COLO829 (cell line): ENCODE data around the gene FRG1.
"Not testable (repeated sequence)": the region's sequence is repeated elsewhere in the genome, so short reads cannot be mapped to it uniquely, and the experiment has no call there.

ENCODE experiments used
- DNase-seq: peaks from one replicate; pipeline ENCODE4 v3.0.0; 2012; ENCODE audit warnings: low spot score

FRG1 gene

DNA sequence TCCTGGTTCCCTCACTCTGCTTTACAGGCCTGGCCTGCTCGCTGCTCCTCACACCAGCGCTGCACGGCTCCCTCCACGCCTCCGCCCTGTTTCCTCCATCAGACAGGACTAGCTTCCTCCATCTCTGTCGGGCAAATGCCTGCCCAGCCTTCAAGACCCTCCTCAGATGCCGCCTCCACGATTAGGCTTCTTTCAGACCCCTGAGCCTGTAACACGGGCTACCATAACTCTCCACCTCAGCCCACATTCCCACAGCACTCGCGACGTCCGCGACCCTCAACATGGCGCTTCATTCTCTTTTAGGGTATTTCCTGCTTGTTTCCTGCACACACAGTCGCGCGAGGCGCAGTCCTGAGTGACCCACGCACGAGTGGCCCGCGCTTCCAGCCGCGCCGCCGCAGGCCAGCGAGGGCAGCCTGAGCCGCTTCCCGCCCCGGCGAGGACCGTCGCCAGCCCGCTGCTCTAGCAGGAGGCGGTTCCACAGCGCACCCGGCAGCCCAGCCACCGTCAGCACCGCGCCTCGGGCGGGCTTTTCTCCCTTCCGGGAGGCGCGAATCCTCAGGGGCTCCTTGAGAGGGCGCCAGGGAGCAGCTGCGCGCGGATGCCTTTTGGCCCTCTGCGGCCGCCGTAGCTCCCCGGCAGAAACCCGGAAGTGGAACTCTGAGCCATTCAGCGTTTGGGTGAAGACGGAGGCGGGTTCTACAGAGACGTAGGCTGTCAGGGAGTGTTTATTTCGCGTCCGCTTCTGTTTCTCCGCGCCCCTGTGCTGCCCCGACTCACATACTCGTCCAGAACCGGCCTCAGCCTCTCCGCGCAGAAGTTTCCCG is at the start of gene FRG1:
Gene FRG1 (plus strand): TSS at position 695 of the 827 bp plus-strand sequence. CDS start 138 bp downstream, outside the sequence.
- DNase-seq, result peak; percentile 72

DNA sequence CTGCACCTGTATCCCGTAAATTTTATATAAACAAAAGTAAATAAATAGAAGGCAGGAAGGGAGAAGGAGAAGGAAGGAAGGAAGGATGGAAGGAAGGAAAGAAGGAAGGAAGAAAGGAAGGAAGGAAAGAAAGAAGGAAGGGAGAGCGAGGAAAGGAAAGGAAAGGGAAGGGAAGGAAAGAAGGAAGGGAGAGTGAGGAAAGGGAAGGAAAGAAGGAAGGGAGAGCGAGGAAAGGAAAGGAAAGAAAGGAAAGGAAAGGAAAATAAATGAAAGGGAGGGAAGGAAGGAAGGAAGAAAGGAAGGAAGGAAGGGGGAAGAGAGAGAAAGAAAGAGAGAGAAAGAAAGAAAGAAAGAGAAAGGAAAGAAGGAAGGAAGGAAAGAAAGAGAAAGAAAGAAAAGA is 43.0 kb upstream of the FRG1 start:
- no peak for DNase-seq

DNA sequence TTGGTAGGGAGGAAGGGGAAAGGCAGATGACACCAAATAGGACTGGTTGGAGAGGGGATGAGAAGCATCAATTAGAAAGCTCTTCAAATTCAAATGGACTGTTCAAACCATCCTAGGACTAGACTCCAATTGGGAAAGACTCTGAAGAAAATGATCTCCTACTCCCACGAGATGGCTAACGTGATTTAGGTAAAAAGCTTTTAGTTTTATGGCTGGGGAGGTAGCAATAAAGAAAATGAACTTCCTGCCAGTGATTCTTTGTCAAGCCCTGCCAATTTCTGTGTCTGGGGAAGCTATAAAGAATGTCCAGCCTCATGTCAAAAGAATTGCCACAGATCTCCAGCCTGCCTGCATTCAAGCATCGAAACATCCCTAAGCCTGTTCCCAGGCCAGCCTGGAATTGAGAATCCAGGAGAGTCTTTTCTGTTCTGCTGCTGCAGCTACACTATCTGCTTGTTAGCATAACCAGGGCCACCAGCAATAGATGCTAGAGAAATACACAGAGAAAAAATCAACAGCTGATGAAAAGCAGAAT is 41.1 kb upstream of the FRG1 start:
- DNase-seq, result not testable (repeated sequence)

DNA sequence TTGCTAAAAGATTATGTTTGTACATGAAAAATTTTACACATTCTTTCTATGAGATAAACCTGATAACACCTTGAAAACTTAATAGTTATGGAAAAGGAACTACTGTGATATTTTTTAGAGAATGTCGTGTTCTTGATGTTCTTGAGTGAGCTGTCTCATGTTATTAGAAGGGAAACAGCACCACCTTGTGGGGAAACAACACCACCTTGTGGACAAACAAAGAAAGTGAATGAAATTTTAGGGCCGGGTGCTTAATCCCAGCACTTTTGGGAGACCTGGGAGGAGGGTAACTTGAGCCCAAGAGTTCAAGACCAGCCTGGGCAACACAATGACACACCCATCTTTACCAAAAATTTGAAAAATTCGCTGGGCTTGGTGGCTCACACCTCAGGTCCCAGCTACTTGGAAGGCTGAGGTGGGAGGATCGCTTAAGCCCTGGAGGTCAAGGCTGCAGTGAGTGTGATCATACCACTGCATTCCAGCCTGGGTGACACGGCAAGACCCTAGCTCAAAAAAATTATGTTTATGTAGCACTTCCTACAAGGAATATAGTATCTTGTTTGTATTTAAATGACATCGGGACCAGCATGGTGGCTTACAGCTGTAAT is 36.1 kb upstream of the FRG1 start:
- DNase-seq, result peak; percentile 69

DNA sequence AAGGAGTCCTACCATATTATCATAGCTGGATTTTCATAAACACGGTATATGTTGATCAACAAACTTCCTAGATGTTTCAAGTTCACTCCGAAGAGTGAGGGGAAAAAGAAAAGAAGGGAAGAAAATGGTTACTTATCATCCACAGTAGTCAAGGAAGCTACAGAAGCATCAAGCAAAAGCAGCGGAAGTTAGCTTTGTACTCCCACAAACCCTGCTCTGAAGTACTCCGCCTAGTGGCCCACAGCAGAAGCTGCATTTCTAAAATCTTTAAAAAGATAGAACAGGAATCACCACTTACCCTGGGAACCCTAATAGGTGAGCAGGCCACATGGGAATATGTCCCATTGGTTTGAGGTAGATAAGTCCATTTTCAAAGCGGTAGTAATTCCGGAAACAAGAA is 28.5 kb upstream of the FRG1 start:
- no peak for DNase-seq

DNA sequence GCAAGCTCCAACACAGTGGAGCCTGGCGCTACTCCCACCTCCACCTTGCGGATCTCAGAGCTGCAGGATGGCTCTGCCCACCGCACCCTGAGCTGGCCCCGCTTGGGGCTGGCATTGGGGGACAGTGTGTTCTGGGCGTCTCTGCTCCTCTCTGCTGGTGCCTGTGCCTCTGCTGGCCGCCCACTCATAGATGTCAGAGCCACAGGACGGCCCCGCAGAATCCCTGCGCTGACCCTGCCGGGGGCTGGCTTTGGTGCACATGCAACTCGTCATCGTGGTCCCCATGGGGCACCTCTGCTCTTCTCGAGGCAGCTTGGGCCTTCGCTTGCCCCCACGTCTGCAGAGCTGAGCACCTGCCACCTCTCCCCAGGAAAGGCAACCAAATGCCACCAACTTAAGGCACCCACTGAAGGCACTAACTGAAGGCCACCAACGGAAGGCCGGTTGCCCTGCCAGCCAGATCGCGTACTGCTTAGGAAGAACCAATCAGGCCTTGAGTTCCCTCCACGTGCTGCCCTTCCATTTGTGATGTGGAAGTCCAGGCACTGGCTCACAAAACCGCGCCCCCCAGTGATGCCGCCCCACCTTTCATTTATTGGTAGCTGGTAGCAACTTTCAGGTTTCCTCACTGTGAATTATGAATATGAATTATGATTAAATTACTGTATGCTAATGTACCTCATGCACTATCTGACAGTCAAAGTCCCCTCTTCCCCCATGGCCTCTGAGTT is 23.3 kb upstream of the FRG1 start:
- DNase-seq, result no peak

DNA sequence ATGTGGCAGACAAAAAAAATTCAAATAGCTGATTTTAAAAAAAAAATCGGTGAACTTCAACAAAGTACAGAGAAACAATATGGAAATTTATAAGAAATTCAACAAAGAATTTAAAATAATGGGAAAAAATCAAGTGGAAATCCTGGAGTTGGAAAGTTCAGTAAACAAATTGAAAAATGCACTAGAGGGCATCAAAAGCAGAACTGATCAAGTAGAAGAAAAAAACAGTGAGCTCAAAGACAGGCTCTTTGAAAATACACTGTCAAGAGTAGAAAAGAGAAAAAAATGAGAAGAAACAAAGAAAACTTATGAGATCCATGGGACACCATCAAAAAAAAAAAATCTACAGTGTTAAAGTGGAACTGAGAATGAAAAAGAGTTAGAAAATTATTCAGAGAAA is 19.6 kb upstream of the FRG1 start:
- DNase-seq, result no peak

DNA sequence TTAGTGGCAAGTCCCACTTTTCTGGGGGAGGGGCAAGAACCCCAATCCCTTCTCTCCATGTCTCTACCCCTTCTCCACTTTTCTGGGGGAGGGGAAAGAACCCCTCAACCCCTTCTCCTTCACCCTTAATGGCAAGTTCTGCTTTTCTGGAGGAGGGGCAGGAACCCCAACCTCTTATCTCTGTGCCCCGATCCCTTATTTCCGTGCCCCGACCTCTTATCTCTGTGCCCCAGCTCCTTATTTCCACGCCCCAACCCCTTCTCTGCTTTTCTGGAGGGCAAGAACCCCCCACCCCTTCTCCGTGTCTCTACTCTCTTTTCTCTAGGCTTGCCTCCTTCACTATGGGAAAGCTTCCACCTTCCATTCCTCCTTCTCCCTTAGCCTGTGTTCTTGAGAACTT is 13.9 kb upstream of the FRG1 start:
- DNase-seq, result not testable (repeated sequence)

DNA sequence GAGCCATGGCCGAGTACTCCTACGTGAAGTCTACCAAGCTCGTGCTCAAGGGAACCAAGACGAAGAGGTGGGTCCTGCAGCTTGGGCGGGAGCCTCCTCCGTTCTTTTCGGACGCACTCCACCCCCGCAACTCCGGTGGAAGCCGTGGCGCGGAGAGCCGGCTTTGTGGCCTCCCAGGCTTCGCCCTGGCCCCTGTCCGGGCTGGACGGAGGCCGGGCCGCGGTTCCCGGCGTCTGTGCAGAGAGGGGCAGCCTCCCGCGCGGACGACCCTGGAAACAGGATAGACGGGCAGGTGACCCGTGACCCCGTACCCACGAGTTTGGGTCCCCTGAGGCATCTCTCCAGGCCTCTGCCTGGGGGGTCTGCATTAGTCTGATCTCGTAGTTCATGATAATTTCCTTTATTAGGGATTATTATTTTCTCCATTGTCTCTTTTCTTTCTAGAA is 356 bp downstream of the FRG1 start:
- no peak for DNase-seq

DNA sequence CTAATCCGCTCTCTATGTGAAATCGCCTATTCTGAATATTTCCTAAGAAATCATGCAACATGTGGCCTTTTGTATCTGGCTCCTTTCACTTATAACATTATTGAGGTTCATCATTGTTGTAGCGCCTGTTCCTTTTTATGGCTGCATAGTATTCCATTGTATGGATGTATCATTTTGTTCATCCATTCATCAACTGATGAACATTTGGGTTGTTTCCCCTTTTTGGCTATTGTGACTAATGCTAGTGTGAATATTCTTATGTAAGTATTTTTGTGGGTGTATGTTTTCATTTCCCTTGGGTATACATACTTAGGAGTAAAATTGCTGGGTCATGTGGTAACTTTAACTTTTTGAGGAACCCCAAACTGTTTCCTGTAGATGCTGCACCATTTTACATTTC is 1.7 kb downstream of the FRG1 start:
- DNase-seq, result not testable (repeated sequence)

DNA sequence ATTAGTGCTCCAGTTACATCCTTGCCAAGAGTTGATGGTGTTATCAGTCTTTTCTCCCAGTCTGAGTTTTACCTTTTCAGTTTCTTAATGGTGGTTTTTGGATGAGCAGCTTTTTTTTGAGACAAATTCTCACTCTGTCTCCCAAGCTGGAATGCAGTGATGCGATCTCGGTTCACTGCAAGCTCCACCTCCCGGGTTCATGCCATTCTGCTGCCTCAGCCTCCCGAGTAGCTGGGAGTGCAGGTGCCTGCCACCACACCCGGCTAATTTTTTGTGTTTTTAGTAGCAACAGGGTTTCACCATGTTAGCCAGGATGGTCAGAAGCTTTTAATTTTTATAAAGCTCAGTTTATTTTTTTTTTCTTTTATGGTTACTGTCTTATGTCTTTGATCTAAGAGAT is 3.4 kb downstream of the FRG1 start:
- not testable (repeated sequence) for DNase-seq

DNA sequence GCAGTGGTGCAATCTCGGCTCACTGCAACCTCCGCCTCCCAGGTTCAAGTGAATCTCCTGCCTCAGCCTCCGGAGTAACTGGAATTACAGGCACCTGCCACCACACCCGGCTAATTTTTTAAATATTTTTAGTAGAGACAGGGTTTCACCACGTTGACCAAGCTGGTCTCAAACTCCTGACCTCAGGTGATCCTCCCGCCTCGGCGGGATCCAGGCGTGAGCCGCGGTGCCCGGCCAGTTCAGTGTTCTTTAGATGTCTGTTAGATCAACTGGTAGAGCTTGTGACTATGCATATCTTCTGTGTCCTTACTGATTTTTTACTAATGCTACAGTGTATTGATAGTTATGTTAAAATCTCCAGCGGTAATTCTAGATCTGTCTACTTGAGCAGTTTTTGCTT is 6.2 kb downstream of the FRG1 start:
- not testable (repeated sequence) for DNase-seq

DNA sequence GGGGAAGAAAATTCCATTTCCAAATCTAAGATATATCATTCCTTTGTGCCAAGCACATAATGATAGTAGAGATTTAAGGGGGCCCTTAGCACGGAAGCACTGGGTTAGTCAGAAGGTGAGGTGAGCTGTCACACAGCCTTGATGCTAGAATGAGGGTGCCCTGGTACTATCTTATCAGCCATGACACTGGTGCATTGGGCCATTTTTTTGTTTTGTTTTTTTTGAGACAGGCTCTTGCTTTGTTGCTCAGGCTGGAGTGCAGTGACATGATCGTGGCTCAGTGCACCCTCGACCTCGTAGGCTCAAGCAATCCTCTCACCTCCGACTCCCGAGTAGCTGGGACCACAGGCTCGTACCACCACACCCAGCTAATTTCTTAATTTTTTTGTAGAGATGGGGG is 7.8 kb downstream of the FRG1 start:
- not testable (repeated sequence) for DNase-seq

DNA sequence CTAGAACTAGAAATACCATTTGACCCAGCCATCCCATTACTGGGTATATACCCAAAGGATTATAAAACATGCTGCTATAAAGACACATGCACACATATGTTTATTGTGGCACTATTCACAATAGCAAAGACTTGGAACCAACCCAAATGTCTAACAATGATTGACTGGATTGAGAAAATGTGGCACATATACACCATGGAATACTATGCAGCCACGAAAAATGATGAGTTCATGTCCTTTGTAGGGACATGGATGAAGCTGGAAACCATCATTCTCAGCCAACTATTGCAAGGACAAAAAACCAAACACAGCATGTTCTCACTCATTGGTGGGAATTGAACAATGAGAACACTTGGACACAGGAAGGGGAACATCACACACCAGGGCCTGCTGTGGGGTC is 28.6 kb downstream of the FRG1 start:
- not testable (repeated sequence) for DNase-seq

DNA sequence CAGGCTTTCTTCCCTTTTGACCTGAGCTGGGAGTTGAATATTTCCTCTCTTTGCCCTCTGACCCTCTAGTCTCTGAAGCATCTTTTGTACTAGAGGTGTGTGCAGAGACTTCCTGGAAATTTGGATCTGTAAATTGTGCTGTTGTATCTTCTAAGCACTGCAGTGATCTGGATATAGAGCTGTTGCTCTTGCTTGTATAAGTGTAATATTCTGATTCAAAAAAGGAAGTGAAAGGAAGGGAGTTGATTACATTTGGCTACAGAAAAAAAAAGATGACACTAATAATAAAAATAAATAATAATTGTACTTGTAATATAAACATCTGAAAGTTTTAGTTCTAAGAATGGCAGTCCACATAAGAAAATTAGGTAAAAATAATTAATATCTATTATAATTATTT is 33.0 kb downstream of the FRG1 start:
- no peak for DNase-seq

DNA sequence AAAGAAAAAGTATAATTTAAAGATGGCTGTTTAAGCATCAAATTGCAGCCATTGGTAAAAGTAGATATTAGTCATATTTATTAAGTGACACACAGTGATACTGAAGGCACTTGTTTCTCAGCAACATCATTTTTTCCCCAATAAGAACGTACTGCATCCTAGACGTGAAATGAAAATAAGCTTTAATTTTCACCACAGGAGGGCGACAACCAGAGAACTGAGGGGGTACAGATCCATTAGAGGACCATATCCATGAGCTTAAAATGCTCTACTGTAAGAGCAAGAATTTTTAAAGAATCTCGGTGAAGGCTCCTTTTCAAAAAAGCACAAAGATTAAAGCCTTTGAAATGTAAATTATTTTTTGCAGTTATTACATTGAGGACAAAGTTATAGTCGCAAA is 33.4 kb downstream of the FRG1 start:
- DNase-seq, result no peak

DNA sequence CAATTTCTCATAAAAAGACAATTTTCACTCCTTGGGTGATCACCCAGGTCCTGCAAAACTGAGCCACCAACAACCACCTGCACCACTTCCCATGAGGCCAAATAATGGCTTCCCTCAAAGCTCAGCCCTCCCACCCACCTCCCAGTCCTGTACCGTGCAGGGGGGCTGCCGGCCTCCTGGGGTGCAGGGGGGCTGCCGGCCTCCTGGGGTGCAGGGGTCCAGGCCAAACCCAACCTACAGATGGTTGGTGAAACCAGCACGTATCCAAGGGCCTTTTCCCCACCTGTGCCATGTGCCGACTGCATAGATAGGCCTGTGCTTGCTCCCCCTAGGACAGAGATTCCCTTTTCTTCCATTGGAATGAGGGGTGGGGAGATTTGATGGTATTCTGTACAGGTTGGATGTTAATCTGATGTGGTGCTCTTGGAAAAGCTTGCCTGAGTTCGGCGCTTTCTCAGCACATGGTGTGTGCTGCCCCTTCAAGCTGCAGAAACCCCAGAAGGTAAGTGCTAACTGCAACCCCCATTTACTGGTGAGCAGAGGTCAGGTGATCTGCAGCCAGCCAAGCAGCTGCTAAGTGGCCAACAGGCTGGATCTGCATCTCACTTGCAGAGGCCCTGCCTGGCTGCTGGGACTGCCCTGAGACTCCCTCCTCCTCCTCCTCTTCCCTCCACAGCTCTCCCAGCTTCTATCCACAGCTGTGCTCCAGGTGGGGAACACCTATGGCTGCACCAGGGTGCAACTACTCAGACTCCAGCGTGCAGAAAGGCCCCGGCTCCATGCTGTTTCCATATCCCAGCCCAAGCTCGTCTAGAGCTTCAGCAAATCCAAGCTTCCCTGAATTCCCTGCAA is 38.8 kb downstream of the FRG1 start:
- no peak for DNase-seq

DNA sequence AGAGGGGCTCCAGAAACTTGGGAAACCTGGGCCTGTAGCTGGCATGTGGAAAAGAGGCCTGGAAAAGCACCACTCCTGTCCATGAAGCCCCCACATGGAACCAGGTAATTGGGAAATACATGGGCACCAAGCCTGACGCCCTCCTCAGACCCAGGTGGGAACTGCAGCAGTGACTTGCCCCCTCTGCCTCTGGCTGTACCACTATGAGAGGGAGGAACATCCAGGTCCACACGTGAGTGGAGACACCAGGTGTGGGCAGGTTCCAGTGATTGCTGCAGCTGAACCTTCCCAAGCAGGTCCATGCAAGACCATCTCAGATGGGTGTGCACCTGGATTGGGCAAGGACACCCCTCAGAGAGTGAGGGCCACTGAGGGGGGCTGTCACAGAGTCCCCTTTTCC is 39.6 kb downstream of the FRG1 start:
- DNase-seq, result not testable (repeated sequence)

DNA sequence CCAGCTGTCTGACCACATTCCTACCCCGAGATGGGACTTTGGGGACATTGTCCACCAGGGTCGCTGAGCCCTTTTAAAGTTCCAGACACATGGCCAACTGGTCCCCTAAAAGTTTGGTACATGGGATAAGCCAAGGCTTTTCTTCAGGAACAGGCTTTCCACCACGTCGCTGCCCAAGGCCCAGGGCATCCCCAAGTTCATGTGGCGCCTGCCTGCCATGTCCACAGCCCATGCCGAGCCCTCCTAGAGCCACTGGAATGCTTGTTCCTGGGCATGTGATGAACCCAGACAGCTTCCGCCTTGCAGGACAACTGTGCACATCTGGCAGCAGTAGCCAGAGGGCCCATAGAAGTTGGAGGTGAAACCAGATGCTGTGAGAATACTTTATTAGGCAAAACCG is 41.3 kb downstream of the FRG1 start:
- DNase-seq, result no peak

DNA sequence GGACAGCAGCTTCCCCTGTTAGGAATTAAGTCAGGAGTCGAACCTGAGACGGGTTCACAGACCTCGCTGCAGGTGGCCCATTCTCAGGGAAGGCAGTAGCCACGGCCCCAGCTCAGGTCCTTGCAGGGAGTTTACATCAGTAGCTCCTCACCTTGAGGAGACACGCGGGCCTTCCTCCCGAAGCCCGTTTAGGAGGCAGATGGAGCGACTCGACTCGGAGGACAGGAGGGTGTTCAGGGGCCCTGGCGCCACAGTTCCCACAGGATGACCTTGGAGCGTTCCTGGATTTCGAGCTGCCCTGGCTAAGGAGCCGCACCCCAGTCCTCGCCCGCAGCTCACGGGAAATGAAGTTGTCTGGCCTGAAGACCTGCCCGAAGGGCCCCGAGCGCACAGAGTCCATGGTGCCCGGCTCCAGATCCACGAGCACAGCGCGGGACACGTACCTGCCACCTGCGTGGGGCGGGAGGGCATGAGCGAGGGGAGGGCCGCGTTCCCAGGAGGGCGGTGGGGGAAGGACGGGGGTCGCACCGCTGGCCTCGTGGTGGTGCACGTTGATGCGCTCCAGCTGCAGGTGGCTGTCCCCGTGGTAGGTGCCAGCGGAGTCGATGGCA is 43.3 kb downstream of the FRG1 start:
- DNase-seq, result not testable (repeated sequence)

DNA sequence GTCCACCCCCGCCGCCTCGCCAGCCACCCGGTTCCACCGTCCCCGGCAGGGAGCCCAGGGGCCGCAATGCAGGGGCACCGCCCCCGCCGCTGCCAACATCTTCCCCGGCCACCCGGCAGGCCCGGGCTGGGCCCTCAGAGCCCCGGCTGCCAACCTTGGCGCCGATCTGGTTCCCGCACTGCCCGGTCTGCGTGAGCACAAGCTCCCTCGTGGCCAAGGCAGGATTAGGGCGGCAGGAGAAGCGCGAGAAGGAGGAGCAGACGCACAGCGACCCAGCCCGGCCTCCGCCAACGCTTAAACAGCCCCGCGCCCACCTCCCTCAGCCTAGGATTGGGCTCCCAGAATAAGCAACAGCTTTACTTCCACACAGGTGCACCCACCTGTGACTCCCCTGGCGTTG is 44.0 kb downstream of the FRG1 start:
- not testable (repeated sequence) for DNase-seq
